ENCODE measurements around the gene PDCD7. TPM values are rescaled to one million over a fixed set of nuclear protein-coding genes. Genes with fewer than 3 reads are reported as not detected.
A peak's percentile ranks its signal among the peaks of the same experiment; 100 is the strongest.

Gene PDCD7
- total RNA-seq, 2 experiments from 2014 or later = 34.6 to 47.3 TPM

- intact Hi-C loops (cut with micrococcal nuclease; ENCODE audit: unreplicated experiment) = no loop called here
- DNase-seq (ENCODE audit: low spot score) = no peak
- Histone ChIP-seq H3K4me3 (ENCODE audit: low read depth, low read length, poor library complexity, severe bottlenecking) (peak overlapping the region; percentile 87), H3K79me2 (ENCODE audit: insufficient read depth, low read depth, low read length) (peaks cover 28% of the 10 kb centered on the region), H3K36me3 (ENCODE audit: insufficient read depth, low read length) (peaks cover 12% of the 10 kb centered on the region; the same call in 1 of the 2 replicates), H3K4me2 (ENCODE audit: low read length) (peak overlapping the region; percentile 86), H3K27ac (ENCODE audit: low read depth, low read length, poor library complexity, severe bottlenecking) (no peak overlapping the region), H3K9me3 (ENCODE audit: low read length) (peaks cover 11% of the 10 kb centered on the region; the same call in 1 of the 2 replicates), H3K4me1 (ENCODE audit: insufficient read depth, low read length, poor library complexity, severe bottlenecking) (peaks cover 13% of the 10 kb centered on the region), H2AFZ (ENCODE audit: low read length) (no peak overlapping the region), H4K20me1 (ENCODE audit: insufficient read depth, low read length) (no peaks in the 10 kb centered on the region), H3K9me2 (ENCODE audit: insufficient read depth, low read length) (no peaks in the 10 kb centered on the region)
- TF ChIP-seq EZH2phosphoT487 (IDR thresholded peaks at IDR 0.05; ENCODE audit: borderline replicate concordance, low read depth, low read length) = no peak
- no peak for TF ChIP-seq CTCF (conservative IDR thresholded peaks at IDR 0.05; ENCODE audit: low read length)
- no TSS peak for BruUV-seq (replicated peaks)
- ChIA-PET POLR2A (interaction anchor here (0.6 to 1.7 kb wide), 6 partner anchors 11 to 318 kb away, joined by 3 to 10 read pairs (median 4); partner anchors contain the start of genes CLPX and PARP16), CTCF (ENCODE audit: unreplicated experiment) (no interaction called here)
These were observed 930 bp upstream of the PDCD7 start for GRCh38 chr15:65134538-65134937.

DNA sequence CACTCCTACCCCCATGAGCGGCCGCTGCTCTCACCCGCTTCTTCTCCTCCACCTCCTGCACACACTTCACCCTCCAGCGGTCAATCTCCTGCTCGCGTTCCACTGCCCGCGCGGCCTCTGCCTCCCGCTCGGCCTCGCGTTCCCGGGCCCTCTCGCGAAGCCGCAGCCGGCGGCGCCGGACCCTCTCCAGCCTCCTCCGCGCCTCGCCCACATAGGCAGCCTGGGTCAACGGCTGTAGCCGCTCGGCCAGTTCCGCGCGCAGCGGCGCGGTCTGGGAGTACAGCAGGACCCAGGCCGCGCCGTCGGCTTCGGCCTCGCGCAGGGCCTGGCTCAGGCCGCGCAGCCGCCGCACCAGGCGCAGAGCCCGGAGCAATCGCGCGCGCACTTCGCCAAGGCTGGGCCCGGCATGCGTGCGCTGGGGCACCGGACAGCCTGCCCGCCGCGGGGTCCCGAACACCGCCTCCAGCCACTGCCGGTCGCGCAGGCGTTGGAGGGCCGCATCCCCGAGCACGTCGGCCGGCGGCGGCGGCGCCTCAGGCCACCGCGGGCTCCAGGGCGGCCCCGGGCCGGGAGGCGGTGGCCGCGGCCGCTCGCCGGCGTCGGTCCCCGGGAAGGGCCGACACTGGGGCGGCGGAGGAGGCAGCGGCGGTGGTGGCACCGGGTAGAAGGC, 595 bp downstream of the PDCD7 start:
- Histone ChIP-seq H4K20me1 (ENCODE audit: insufficient read depth, low read length) (no peaks in the 10 kb centered on the region), H3K4me3 (ENCODE audit: low read depth, low read length, poor library complexity, severe bottlenecking) (peak overlapping the region; percentile 87), H3K9me3 (ENCODE audit: low read length) (peaks cover 11% of the 10 kb centered on the region; the same call in 1 of the 2 replicates), H3K4me1 (ENCODE audit: insufficient read depth, low read length, poor library complexity, severe bottlenecking) (peaks cover 13% of the 10 kb centered on the region), H3K4me2 (ENCODE audit: low read length) (peak overlapping the region; percentile 86), H3K27ac (ENCODE audit: low read depth, low read length, poor library complexity, severe bottlenecking) (peak overlapping the region; percentile 64), H3K36me3 (ENCODE audit: insufficient read depth, low read length) (peaks cover 27% of the 10 kb centered on the region), H2AFZ (ENCODE audit: low read length) (no peak overlapping the region; the same call in 1 of the 2 replicates), H3K79me2 (ENCODE audit: insufficient read depth, low read depth, low read length) (peaks cover 31% of the 10 kb centered on the region), H3K9me2 (ENCODE audit: insufficient read depth, low read length) (no peaks in the 10 kb centered on the region)
- TF ChIP-seq EZH2phosphoT487 (IDR thresholded peaks at IDR 0.05; ENCODE audit: borderline replicate concordance, low read depth, low read length) = no peak
- no peak for TF ChIP-seq CTCF (conservative IDR thresholded peaks at IDR 0.05; ENCODE audit: low read length)
- intact Hi-C loops (cut with micrococcal nuclease; ENCODE audit: unreplicated experiment) = loop anchor here (1.0 to 2.0 kb wide), 3 partner anchors 52 to 171 kb away; partner anchors contain the start of genes CLPX, RNU5A-1 and RNU5B-1
- BruUV-seq (replicated peaks) = TSS peak; percentile 65
- ChIA-PET POLR2A (interaction anchor here (0.6 to 1.6 kb wide), 3 partner anchors 12 to 16 kb away, joined by 3 to 7 read pairs (median 6); no protein-coding TSS in a partner anchor), CTCF (ENCODE audit: unreplicated experiment) (no interaction called here)
- DNase-seq (ENCODE audit: low spot score) = peak; percentile 68

DNA sequence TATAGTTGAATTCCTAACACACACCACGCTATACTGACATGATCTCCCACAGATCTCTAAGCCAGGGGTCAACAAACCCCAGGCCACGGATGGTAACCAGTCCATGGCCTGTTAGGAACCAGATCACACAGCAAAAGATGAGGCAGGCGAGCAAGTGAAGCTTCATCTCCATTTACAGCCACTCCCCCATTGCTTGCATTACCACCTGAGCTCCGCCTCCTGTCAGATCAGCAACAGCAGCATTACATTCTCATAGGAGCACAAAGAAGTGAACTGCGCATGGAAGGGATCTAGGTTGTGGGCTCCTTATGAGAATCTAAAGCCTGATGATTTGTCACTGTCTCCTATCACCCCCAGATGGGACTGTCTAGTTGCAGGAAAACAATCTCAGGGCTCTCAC, 2.7 kb downstream of the PDCD7 start:
- POLR2A ChIA-PET = no interaction called here
- TF ChIP-seq CTCF (conservative IDR thresholded peaks at IDR 0.05; ENCODE audit: low read length) (no peak), EZH2phosphoT487 (IDR thresholded peaks at IDR 0.05; ENCODE audit: borderline replicate concordance, low read depth, low read length) (no peak)
- CTCF ChIA-PET (ENCODE audit: unreplicated experiment) = no interaction called here
- no peak overlapping the region for H2AFZ ChIP-seq (ENCODE audit: low read length)
- BruUV-seq (replicated peaks) = no TSS peak
- no peaks in the 10 kb centered on the region for H3K9me2 ChIP-seq (ENCODE audit: insufficient read depth, low read length)
- DNase-seq (ENCODE audit: low spot score) = peak; percentile 11
- peaks cover 47% of the 10 kb centered on the region for H3K36me3 ChIP-seq (ENCODE audit: insufficient read depth, low read length)
- H3K4me2 ChIP-seq (ENCODE audit: low read length) = no peak overlapping the region
- no peak overlapping the region for H3K27ac ChIP-seq (ENCODE audit: low read depth, low read length, poor library complexity, severe bottlenecking)
- H3K79me2 ChIP-seq (ENCODE audit: insufficient read depth, low read depth, low read length) = peaks cover 31% of the 10 kb centered on the region
- no peaks in the 10 kb centered on the region for H3K9me3 ChIP-seq (ENCODE audit: low read length)
- no peak overlapping the region for H3K4me3 ChIP-seq (ENCODE audit: low read depth, low read length, poor library complexity, severe bottlenecking)
- H3K4me1 ChIP-seq (ENCODE audit: insufficient read depth, low read length, poor library complexity, severe bottlenecking) = peaks cover 13% of the 10 kb centered on the region
- intact Hi-C loops (cut with micrococcal nuclease; ENCODE audit: unreplicated experiment) = no loop called here
- H4K20me1 ChIP-seq (ENCODE audit: insufficient read depth, low read length) = no peaks in the 10 kb centered on the region
